ENCODE measurements around the gene NUP98.

NUP98 gene

GRCh38 chr11:3638513-3638912 is 158.8 kb downstream of the NUP98 start:
- DNase-seq (ENCODE audit: low read depth) = no peak
- H3K4me3 ChIP-seq (ENCODE audit: low read length) = no peak overlapping the region
- TF ChIP-seq CTCF (IDR thresholded peaks at IDR 0.05; ENCODE audit: insufficient read depth, low read depth, low read length, missing control alignments) = no peak

GRCh38 chr11:3637201-3637600 is 160.2 kb downstream of the NUP98 start:
- TF ChIP-seq CTCF (IDR thresholded peaks at IDR 0.05; ENCODE audit: insufficient read depth, low read depth, low read length, missing control alignments) = no peak
- H3K4me3 ChIP-seq (ENCODE audit: low read length) = no peak overlapping the region
- no peak for DNase-seq (ENCODE audit: low read depth)

- no peak for TF ChIP-seq CTCF (IDR thresholded peaks at IDR 0.05; ENCODE audit: insufficient read depth, low read depth, low read length, missing control alignments)
- H3K4me3 ChIP-seq (ENCODE audit: low read length) = no peak overlapping the region
Measured at GRCh38 chr11:3635641-3636375, 161.5 kb downstream of the NUP98 start.

GRCh38 chr11:3632070-3632660 is 165.2 kb downstream of the NUP98 start:
- DNase-seq (ENCODE audit: low read depth) = no peak
- no peak for TF ChIP-seq CTCF (IDR thresholded peaks at IDR 0.05; ENCODE audit: insufficient read depth, low read depth, low read length, missing control alignments)
- no peak overlapping the region for H3K4me3 ChIP-seq (ENCODE audit: low read length)

More at GRCh38 chr11:3635641-3636375, 161.5 kb downstream of the NUP98 start:
- DNase-seq (ENCODE audit: low read depth) = no peak

- peak; percentile 38 for DNase-seq (ENCODE audit: low read depth)
- H3K4me3 ChIP-seq (ENCODE audit: low read length) = no peak overlapping the region
- TF ChIP-seq CTCF (IDR thresholded peaks at IDR 0.05; ENCODE audit: insufficient read depth, low read depth, low read length, missing control alignments) = no peak
Measured at GRCh38 chr11:3631331-3631730, 166.0 kb downstream of the NUP98 start.

- no peak overlapping the region for H3K4me3 ChIP-seq (ENCODE audit: low read length)
- TF ChIP-seq CTCF (IDR thresholded peaks at IDR 0.05; ENCODE audit: insufficient read depth, low read depth, low read length, missing control alignments) = no peak
- peak; percentile 35 for DNase-seq (ENCODE audit: low read depth)
Measured at GRCh38 chr11:3627291-3627690, 170.1 kb downstream of the NUP98 start.

All from epithelial cell of esophagus (primary cell).